ENCODE data around the gene DPP3.
A peak's percentile ranks its signal among the peaks of the same experiment; 100 is the strongest.
"Not testable (repeated sequence)": the region's sequence is repeated elsewhere in the genome, so short reads cannot be mapped to it uniquely, and the experiment has no call there.

DPP3 gene

GRCh38 chr11:66529655-66530054, 49.4 kb downstream of the DPP3 start:
- no peak for DNase-seq

GRCh38 chr11:66530927-66531709, 50.9 kb downstream of the DPP3 start:
- no peak for DNase-seq

- no peak for DNase-seq
These were observed 51.6 kb downstream of the DPP3 start for GRCh38 chr11:66531841-66532240.

GRCh38 chr11:66532784-66533183, 52.5 kb downstream of the DPP3 start:
- no peak for DNase-seq

GRCh38 chr11:66539170-66539869, 59.1 kb downstream of the DPP3 start:
- no peak for DNase-seq

- DNase-seq: no peak
These were observed 59.6 kb downstream of the DPP3 start for GRCh38 chr11:66539870-66540213.

GRCh38 chr11:66540598-66540997, 60.4 kb downstream of the DPP3 start:
- DNase-seq: not testable (repeated sequence)

- DNase-seq: no peak
These were observed 61.7 kb downstream of the DPP3 start for GRCh38 chr11:66541892-66542291.

- DNase-seq: no peak
These were observed 62.1 kb downstream of the DPP3 start for GRCh38 chr11:66542362-66542761.

- peak in 8 of 56 donors; percentile 11 to 42 (median 26) for DNase-seq
These were observed 63.3 kb downstream of the DPP3 start for GRCh38 chr11:66543263-66544107.

- DNase-seq: not testable (repeated sequence)
These were observed 64.7 kb downstream of the DPP3 start for GRCh38 chr11:66544952-66545351.

GRCh38 chr11:66545701-66546367, 65.6 kb downstream of the DPP3 start, which contains the start of gene ZDHHC24:
Gene ZDHHC24, minus strand, starts transcription at chr11:66546048. Its CDS starts 45 bp downstream, at chr11:66546003.
- DNase-seq: peak; percentile 36 to 97 (median 91)

GRCh38 chr11:66546368-66546965, 66.2 kb downstream of the DPP3 start, which contains the start of gene ACTN3:
Gene ACTN3, plus strand, starts transcription at chr11:66546903. Its CDS starts 35 bp downstream, at chr11:66546938.
- no peak for DNase-seq

- DNase-seq: no peak
These were observed 66.9 kb downstream of the DPP3 start for GRCh38 chr11:66546966-66547661.

GRCh38 chr11:66547662-66548009, 67.4 kb downstream of the DPP3 start:
- DNase-seq: no peak

GRCh38 chr11:66548041-66548440, 67.8 kb downstream of the DPP3 start:
- DNase-seq: no peak

- DNase-seq: no peak
These were observed 68.8 kb downstream of the DPP3 start for GRCh38 chr11:66548774-66549630.

- DNase-seq: no peak
These were observed 69.5 kb downstream of the DPP3 start for GRCh38 chr11:66549696-66550095.

GRCh38 chr11:66550887-66551286, 70.7 kb downstream of the DPP3 start:
- no peak for DNase-seq

All from nucleus accumbens (tissue), 56 donors.